HG02981 (cell line): Measurements from ENCODE around the gene GSKIP.
"Not testable (repeated sequence)": the region's sequence is repeated elsewhere in the genome, so short reads cannot be mapped to it uniquely, and the experiment has no call there.

Experiments used
- ATAC-seq: cut with Tn5 transposase; IDR thresholded peaks from one replicate; pipeline ENCODE4 v1.9.1; 2021; ENCODE audit warnings: mild to moderate bottlenecking, moderate library complexity; ENCODE audit not compliant: unreplicated experiment

GSKIP gene

GRCh38 chr14:96362965-96363750 is at the start of gene GSKIP, which contains the start of gene ATG2B:
TSS of gene GSKIP (plus strand) at chr14:96363526. CDS start at chr14:96382248, 18,722 bp downstream.
TSS of gene ATG2B (minus strand) at chr14:96363341. CDS start at chr14:96362976, 365 bp downstream.
- peak; percentile 73 for ATAC-seq

- no peak for ATAC-seq
Measured at GRCh38 chr14:96316087-96316486, 47.2 kb upstream of the GSKIP start.

- no peak for ATAC-seq
Measured at GRCh38 chr14:96318836-96319235, 44.5 kb upstream of the GSKIP start.

GRCh38 chr14:96320605-96321004 is 42.7 kb upstream of the GSKIP start:
- ATAC-seq: no peak

- no peak for ATAC-seq
Measured at GRCh38 chr14:96324219-96324618, 39.1 kb upstream of the GSKIP start.

GRCh38 chr14:96338551-96338950 is 24.8 kb upstream of the GSKIP start:
- no peak for ATAC-seq

- no peak for ATAC-seq
Measured at GRCh38 chr14:96341323-96341722, 22.0 kb upstream of the GSKIP start.

- no peak for ATAC-seq
Measured at GRCh38 chr14:96345669-96346068, 17.7 kb upstream of the GSKIP start.

- ATAC-seq: not testable (repeated sequence)
Measured at GRCh38 chr14:96347957-96348356, 15.4 kb upstream of the GSKIP start.

- no peak for ATAC-seq
Measured at GRCh38 chr14:96349286-96350075, 13.8 kb upstream of the GSKIP start.

GRCh38 chr14:96351986-96352385 is 11.3 kb upstream of the GSKIP start:
- no peak for ATAC-seq

GRCh38 chr14:96352708-96353107 is 10.6 kb upstream of the GSKIP start:
- no peak for ATAC-seq

- ATAC-seq: no peak
Measured at GRCh38 chr14:96354246-96354645, 9.1 kb upstream of the GSKIP start.

GRCh38 chr14:96357216-96357615 is 6.1 kb upstream of the GSKIP start:
- no peak for ATAC-seq

GRCh38 chr14:96359959-96360358 is 3.4 kb upstream of the GSKIP start:
- ATAC-seq: no peak

- no peak for ATAC-seq
Measured at GRCh38 chr14:96362071-96362964, 1.0 kb upstream of the GSKIP start.

GRCh38 chr14:96363751-96364336 is 518 bp downstream of the GSKIP start:
- ATAC-seq: peak; percentile 20

- ATAC-seq: no peak
Measured at GRCh38 chr14:96364962-96365361, 1.6 kb downstream of the GSKIP start.

- no peak for ATAC-seq
Measured at GRCh38 chr14:96368534-96368933, 5.2 kb downstream of the GSKIP start.

GRCh38 chr14:96370528-96370927 is 7.2 kb downstream of the GSKIP start:
- ATAC-seq: no peak

- ATAC-seq: no peak
Measured at GRCh38 chr14:96373538-96373937, 10.2 kb downstream of the GSKIP start.
